NCI-H1092 (cell line): ENCODE results near the gene C2orf92.
"Not testable (repeated sequence)": the region's sequence is repeated elsewhere in the genome, so short reads cannot be mapped to it uniquely, and the experiment has no call there.

Experiments
- DNase-seq: peaks from one replicate; lab custom pipeline; 2025; lab: John Stamatoyannopoulos, UW

The C2orf92 gene

DNA sequence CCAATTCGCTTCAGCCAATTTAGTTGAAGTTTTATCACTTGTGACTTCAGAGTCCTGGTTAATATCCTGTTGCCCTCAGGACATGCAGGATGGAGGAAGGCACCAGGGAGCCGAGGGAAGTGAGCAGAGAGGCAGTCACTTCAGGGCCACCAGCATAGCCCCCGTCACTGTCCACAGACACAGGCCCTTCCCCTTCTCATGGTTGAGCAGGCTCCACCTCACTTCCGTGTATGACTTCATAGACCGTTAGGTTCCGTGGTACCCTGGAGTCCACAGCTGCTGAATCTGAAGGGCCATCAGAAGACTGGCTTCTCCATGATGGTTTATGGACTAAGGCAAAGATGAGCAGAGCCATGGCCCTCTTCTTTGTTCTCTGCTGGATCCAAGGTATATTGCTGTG lies at the start of gene C2orf92:
TSS of gene C2orf92 (plus strand) at position 266 of the 400 bp plus-strand sequence. CDS start at position 342, 76 bp downstream.
- no peak for DNase-seq

- not testable (repeated sequence) for DNase-seq
These were observed 49.0 kb upstream of the C2orf92 start for GRCh38 chr2:97620492-97620891.

GRCh38 chr2:97622976-97623375 lies 46.5 kb upstream of the C2orf92 start:
- not testable (repeated sequence) for DNase-seq

- DNase-seq, result not testable (repeated sequence)
These were observed 44.0 kb upstream of the C2orf92 start for GRCh38 chr2:97625354-97626048.

DNA sequence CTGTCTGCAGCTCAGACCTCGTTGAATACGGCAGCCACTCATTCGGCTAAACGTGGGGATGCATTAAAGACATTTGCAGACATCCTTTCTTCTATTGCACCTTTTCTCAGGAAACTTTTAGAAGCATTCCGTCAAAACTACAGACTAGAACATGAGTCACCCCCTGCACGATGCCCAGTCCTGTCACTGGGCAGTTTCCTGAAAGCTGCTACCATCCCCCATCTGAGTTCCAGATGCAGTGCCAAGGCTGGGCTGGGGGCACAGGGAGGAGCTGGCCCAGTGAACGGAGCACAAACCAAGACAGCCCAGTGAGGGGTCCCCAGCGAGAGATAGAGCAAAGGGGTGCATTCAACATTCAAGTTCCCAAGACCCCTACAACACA lies 43.5 kb upstream of the C2orf92 start:
- DNase-seq, result not testable (repeated sequence)

DNA sequence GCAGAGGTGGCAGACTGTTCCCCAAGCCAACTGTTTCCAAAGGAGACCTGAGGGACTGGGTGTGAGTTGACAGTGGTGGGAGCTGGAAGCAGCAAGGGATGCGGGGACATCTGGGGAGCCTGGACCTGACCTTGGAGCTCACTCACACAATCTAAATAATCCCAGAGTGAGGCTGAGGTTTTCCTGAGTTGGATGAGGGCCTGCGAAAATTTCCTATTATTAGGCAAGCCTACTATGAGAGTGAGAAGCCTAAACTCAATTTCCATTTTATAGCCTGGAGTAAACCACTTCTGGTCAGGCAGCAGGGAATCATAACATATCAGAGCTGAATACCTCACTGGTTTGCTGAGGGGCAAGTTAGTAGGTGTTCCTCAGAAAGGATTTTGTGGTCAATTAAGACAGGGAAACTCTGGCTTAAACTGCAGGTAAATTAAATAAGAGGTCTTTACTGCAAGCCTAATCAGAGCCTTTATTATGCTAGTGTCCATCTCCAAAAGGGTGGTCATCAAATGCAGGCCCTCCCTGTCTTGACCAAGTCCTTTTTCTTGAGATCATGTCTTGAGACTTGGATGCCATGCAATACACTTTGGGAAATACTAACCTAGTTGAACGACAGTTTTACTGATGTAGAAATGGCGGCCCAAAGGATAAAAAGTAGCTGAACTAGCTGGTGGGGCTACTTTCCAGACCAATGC lies 25.3 kb upstream of the C2orf92 start:
- no peak for DNase-seq

- no peak for DNase-seq
These were observed 24.3 kb upstream of the C2orf92 start for GRCh38 chr2:97645112-97645694.

DNA sequence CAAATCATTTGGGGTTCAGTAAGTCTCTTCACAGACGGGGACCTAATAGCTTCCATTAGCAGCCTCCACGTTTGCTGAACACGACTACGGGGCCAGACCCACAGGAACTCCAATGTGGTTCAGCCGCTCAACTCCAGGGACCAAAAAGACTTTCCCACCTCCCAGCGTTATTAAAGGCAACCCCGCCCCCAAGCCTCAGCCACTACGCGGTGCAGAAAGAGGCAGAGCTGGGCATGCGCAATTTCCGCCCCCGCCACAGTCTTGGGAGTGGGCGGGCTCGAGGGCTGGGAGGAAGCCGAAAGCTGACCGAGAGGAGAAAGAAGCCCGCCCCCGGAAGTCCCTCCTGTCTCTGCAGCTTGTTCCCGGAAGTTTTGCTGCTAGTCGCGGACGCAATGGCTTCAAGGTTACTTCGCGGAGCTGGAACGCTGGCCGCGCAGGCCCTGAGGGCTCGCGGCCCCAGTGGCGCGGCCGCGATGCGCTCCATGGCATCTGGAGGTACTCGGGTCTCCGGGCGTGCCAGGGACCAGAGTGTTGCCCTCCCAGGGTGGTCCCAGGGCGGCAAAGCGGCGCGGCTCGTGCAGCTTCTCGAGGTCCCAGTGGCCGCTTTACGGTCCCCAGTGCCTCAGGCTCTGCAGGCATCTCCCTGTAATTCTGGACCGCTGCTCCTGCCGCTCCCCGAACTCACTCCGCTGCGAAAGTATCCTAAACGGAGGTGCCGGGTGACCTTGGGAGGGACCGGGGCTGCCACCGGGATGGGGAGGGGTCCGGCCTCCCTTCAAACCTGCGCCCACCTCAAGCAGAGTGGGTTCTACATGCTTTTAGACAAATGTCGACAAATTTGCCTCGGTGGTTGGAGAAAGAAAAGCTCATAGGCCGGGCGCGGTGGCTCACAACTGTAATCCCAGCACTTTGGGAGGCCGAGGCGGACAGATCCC lies 23.6 kb upstream of the C2orf92 start, which contains the start of gene COX5B:
TSS of gene COX5B (plus strand) at position 368 of the 935 bp plus-strand sequence. CDS start at position 393, 25 bp downstream.
- DNase-seq, result peak; percentile 96

DNA sequence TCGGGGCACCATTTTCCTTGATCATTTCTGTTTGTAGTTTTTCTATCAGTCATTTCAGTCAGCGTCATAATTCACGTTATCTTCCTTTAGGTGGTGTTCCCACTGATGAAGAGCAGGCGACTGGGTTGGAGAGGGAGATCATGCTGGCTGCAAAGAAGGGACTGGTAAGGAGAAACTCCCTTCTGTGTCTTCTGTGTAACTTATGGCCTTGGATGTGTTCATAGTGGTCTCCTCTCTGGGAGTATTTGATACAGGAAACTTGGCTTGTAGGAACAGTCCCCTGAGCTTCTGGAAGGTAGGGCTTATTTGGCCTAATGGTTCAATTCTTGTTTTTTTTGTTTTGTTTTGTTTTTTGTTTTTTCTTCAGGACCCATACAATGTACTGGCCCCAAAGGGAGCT lies 22.5 kb upstream of the C2orf92 start:
- no peak for DNase-seq

DNA sequence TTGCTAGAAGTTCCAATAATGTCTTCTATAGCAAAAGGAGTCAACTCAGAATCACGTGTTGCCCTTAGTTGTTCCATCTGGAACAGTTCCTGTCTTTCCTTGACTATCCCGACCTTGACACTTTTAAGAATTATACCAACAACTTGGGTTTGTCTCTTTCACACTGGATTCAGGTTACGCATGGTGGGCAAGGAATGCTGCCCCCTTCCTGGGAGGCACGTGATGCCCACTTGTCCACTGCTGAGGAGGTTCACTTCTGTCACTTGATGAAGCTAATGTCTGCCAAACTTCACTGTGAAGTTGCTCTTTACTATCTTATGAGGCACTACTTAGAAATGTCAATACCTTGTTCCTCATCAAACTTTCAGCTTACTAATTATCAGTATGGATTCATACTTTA lies 18.4 kb upstream of the C2orf92 start:
- DNase-seq, result no peak

DNA sequence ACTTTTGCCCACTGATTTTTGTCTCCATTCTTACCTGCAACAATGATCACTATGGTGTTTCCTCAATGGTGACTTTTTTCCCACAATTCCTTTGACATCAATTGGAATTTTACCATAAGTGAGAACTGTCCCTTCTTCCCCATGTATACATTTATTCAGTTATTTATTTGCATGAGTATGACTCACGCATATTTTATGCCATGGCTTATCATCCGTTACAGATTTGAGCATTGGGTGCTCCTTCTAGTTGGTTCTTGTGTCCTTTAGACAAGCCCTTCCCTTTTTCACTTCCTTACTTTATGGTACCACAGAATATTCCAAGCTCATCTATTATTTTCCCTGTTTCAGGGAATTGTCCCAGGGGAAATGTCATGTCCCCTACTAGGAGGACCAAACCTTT lies 16.0 kb upstream of the C2orf92 start:
- DNase-seq, result no peak

- DNase-seq, result no peak
These were observed 15.6 kb upstream of the C2orf92 start for GRCh38 chr2:97653874-97654273.

DNA sequence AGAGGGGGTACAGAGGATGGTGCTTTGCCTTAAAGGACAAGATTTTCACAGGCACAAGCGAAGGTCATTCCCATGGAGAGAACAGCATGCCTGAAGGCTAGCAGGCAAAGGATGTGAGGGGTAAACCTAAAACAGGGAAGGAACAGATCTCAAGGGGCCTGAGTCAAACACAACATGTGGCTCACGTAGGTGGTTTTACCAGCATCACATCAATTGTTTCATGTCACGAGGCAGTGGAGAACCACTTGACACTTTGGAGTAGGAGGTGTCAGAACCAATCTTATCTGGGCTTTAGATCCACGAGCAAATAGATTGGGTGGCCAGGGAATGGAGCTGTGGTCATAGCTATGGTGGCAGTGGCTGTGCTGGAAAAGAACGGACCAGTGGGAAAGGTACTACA lies 15.2 kb upstream of the C2orf92 start:
- no peak for DNase-seq

GRCh38 chr2:97654791-97655190 lies 14.7 kb upstream of the C2orf92 start:
- DNase-seq, result no peak

- no peak for DNase-seq
These were observed 13.3 kb upstream of the C2orf92 start for GRCh38 chr2:97656129-97656755.

DNA sequence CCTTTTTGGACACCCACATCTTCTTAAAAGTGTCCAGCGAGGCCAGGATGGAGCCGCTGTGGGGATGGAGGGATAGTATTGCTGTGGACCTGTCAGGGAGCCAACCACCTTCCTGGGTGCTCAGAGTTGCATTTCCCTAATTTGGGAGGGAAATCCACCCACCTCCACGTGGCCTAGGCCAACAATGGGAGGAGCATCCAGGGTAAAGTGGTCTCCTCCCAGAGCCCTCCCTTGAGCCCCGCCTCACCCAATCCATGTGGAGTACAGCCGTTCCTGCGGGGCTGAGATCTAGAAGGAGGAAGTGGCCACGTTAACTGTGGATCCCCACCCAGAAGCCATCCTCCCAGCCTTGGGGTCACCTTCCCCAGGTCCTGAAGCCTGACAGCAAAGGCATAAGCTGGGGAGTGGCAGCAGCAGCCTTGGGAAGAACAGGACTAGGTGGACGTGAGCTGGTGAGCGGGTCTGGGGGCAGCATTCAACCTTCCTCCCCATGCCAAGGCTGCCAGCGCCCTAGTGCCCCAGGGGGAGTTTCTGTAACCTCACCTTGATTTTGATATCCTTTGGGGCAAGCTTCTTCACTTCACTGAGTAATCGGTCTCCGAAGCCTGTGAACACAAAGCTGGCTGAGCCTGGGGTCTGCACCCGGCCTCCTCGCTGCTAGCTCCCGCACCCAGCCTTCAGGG lies 12.5 kb upstream of the C2orf92 start:
- DNase-seq, result no peak

DNA sequence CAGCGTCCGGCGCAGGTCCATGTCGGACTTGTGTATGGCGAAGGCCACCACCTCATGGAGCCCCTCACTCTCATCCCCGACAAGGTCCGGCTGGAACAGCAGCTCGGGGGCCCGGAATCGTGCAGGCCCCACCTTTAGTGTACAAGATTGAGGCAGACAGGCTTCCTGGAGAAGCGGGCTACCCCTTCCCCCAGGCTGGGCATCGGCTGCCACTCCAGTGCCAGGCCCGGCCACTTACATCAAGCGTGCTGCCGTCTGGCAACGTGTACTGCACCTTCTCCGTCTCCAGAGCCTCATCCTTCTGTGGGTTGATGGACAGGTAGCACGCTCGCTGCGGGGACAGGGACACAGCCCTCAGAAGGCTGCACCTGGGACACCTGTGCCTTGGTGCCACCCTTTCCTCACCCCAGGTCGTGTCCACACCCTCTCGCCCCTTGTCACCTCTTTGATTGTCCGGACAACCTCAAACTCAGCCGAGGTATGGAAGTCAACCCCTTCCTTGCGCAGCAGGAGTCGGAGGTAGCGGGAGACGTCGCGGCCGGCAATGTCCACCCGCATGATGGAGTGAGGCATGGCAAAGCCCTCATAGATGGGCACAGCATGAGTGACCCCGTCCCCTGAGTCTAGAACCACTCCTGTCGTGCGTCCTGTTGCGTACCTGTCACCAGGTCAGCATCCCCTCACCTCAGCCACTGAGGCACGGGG lies 11.4 kb upstream of the C2orf92 start:
- DNase-seq, result no peak

- no peak for DNase-seq
These were observed 10.8 kb upstream of the C2orf92 start for GRCh38 chr2:97658691-97659157.

GRCh38 chr2:97659256-97660043 lies 10.1 kb upstream of the C2orf92 start:
- DNase-seq, result no peak
